Transverse colon (tissue), 4 donors: ENCODE data around the gene JARID2. TPM values are rescaled to one million over a fixed set of nuclear protein-coding genes. Genes with fewer than 3 reads are reported as not detected.

Experiments
- DNase-seq: peaks from one replicate; pipeline ENCODE4 v3.0.0-alpha.2; 2019
- H3K27ac ChIP-seq, 4 donors: fragments of 200-600 bp; sonication (generic); 2 replicates each; pipeline ENCODE4 v1.5.1; 2016 to 2018; ENCODE audit warnings: inconsistent platforms in 4 of 4
- H3K27me3 ChIP-seq: fragments of 200-600 bp; sonication (generic); 2 replicates; pipeline ENCODE4 v1.5.1; 2017; ENCODE audit warnings: inconsistent platforms
- H3K36me3 ChIP-seq, 4 donors: fragments of 200-600 bp; sonication (generic); 2 replicates each; pipeline ENCODE4 v1.5.1; 2017 to 2019; ENCODE audit warnings: inconsistent platforms in 4 of 4
- H3K4me1 ChIP-seq, 4 donors: fragments of 200-600 bp; sonication (generic); 2 replicates each; pipeline ENCODE4 v1.5.1; 2017 to 2020; ENCODE audit warnings: inconsistent platforms in 4 of 4
- H3K4me3 ChIP-seq, 4 donors: fragments of 200-600 bp; sonication (generic); 1 replicate in 1 of 4; 2 replicates in 3 of 4; pipeline versions ENCODE4 v1.5.1 to v1.6.1; 2017 to 2019; ENCODE audit warnings: inconsistent platforms in 4 of 4
- H3K9me3 ChIP-seq, 2 donors: fragments of 200-600 bp; sonication (generic); 2 replicates each; pipeline ENCODE4 v1.5.1; 2017 to 2019; ENCODE audit warnings: inconsistent platforms in 2 of 2
- EP300 ChIP-seq: sonication (generic); formaldehyde crosslinking; IDR thresholded peaks from one replicate; pipeline ENCODE4 v1.6.1; 2017; ENCODE audit warnings: antibody characterized with exemption, low read depth
- POLR2A ChIP-seq: fragments of 450-650 bp; IDR thresholded peaks from one replicate; pipeline ENCODE4 v1.6.1; 2016; ENCODE audit warnings: antibody characterized with exemption, mild to moderate bottlenecking, moderate library complexity
- POLR2AphosphoS5 ChIP-seq, 3 donors: sonication (generic); formaldehyde crosslinking; IDR thresholded peaks; one replicate each; pipeline ENCODE4 v1.6.1; 2016; ENCODE audit warnings: antibody characterized with exemption in 3 of 3
- WGBS, 2 donors: methylation state at CpG; one replicate each; pipeline ENCODE4 v1.1.5; 2018; ENCODE audit warnings: low coverage in 1 of 2; 5-methylcytosine and 5-hydroxymethylcytosine counted together
- in situ Hi-C, 4 donors: fragments of 200-750 bp; cut with MboI; loops; one replicate each; pipeline versions ENCODE4 v1.15.0 to v1.15.1; 2017; ENCODE audit warnings: low sequenced_read_pairs in 3 of 4, low pct_ligation_motif_present in 1 of 4, low pct_unique_long_range_greater_than_20kb in 1 of 4
- intact Hi-C: fragments of 100-400 bp; cut with DNase I; formaldehyde crosslinking; loops from one replicate; pipeline ENCODE4 v1.15.1; 2023; ENCODE audit warnings: low total_unique reads
- total RNA-seq, 4 donors: library from RNA; depleted of rRNA; stranded (reverse); fragments of >200 nt; gene quantifications; one replicate each; pipeline ENCODE4 v1.1.0, GENCODE V29; 2016
- TF ChIP-seq, protein P1 (sequence below), 5 experiments: fragments of 200-600 bp in 3 of 5; fragments of 450-650 bp in 2 of 5; sonication (generic) in 3 of 5; IDR thresholded peaks; 1 replicate in 2 of 5; 2 replicates in 3 of 5; pipeline ENCODE4 v1.5.1; 2016 to 2017; ENCODE audit warnings: antibody characterized with exemption in 5 of 5, inconsistent platforms in 3 of 5, mild to moderate bottlenecking in 2 of 5, moderate library complexity in 1 of 5

The JARID2 gene
- total RNA-seq, 4 donors from 2014 or later = 9.4 to 18.7 (median 10.9) TPM

DNA sequence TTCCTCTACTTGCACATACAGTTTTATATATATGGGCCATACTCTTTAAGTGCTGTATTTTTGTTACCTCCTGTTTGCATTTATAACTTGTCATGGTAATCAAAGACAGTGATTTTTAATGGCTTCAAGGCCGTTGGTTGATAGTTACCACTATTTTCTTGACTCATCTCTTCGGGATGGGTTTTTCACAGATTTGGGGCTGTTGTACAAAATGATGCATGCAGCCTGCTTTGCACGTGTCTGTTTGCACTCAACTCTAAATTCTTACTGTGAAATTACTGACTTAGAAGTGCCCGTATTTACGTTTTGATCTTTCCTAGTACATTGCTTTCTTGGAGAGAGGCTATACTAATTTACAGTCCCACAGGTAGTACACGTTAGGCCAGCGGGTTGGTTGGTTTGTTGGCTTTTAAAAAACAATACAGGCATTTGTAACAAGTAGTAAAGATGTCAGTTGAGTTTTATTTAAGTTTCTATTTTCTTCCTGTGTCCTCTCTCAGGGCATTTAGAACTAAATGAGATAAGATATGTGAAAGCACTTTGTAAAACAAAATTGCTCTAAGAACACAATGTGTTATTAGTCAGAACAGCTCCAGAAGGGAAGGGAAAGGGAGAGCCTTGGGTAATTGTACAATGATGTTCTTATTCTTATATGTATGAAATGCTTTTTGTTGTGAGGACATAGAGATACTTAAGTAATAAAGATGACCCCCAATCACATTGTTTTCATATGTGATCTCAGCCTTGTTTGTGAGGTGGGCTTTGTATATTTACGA lies 11.7 kb downstream of the JARID2 start:
- H3K4me3 ChIP-seq = no peak overlapping the region
- WGBS, 2 donors = 57 to 74% methylated on average over 8 of the region's 8 CpGs
- in situ Hi-C loops (loop anchor here in 1 of 4 donors (25.0 kb wide), 1 partner anchor 180 kb away; no protein-coding TSS in a partner anchor), intact Hi-C loops (no loop called here)
- H3K36me3 ChIP-seq = no peaks in the 10 kb centered on the region
- no peaks in the 10 kb centered on the region for H3K9me3 ChIP-seq
- H3K4me1 ChIP-seq = peaks cover 20 to 57% (median 37%) of the 10 kb centered on the region in 4 donors
- DNase-seq = no peak
- H3K27me3 ChIP-seq = no peaks in the 10 kb centered on the region
- TF ChIP-seq EP300 (no peak), POLR2A (no peak), POLR2AphosphoS5 (IDR thresholded peaks at IDR 0.05) (no peak)
- TF ChIP-seq, protein P1, sequence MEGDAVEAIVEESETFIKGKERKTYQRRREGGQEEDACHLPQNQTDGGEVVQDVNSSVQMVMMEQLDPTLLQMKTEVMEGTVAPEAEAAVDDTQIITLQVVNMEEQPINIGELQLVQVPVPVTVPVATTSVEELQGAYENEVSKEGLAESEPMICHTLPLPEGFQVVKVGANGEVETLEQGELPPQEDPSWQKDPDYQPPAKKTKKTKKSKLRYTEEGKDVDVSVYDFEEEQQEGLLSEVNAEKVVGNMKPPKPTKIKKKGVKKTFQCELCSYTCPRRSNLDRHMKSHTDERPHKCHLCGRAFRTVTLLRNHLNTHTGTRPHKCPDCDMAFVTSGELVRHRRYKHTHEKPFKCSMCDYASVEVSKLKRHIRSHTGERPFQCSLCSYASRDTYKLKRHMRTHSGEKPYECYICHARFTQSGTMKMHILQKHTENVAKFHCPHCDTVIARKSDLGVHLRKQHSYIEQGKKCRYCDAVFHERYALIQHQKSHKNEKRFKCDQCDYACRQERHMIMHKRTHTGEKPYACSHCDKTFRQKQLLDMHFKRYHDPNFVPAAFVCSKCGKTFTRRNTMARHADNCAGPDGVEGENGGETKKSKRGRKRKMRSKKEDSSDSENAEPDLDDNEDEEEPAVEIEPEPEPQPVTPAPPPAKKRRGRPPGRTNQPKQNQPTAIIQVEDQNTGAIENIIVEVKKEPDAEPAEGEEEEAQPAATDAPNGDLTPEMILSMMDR (IDR thresholded peaks at IDR 0.05) = no peak
- no peak overlapping the region for H3K27ac ChIP-seq

DNA sequence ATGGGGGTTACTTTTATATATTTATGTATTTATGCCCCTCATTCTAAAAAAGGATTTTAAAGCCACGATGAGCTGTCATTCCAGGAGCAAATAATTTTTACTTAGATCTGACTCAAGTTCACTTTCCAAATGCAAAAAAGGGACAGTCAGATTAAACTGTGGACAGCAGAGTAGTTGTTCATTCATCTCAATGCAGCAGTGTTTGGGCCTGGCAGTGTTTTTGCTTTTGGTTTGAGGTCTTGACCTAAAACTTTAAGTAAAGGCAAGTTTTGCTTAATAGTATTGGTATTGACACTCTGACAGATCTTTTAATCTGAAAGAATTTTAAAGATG lies 13.9 kb downstream of the JARID2 start:
- intact Hi-C loops (no loop called here), in situ Hi-C loops (loop anchor here in 1 of 4 donors (25.0 kb wide), 1 partner anchor 178 kb away; no protein-coding TSS in a partner anchor)
- Histone ChIP-seq H3K4me1 (peaks cover 22 to 58% (median 32%) of the 10 kb centered on the region in 4 donors), H3K9me3 (no peaks in the 10 kb centered on the region), H3K4me3 (no peak overlapping the region), H3K27ac (peak overlapping the region in 2 of 4 donors; percentile 1 to 8), H3K27me3 (no peaks in the 10 kb centered on the region), H3K36me3 (no peaks in the 10 kb centered on the region)
- no peak for TF ChIP-seq POLR2AphosphoS5 (IDR thresholded peaks at IDR 0.05)
- TF ChIP-seq, protein P1 (IDR thresholded peaks at IDR 0.05) = no peak
- 42% methylated on average over 1 of the region's 1 CpG; no CpG with 5 or more reads in 1 of the 2 donors for WGBS, 2 donors
- DNase-seq = no peak

DNA sequence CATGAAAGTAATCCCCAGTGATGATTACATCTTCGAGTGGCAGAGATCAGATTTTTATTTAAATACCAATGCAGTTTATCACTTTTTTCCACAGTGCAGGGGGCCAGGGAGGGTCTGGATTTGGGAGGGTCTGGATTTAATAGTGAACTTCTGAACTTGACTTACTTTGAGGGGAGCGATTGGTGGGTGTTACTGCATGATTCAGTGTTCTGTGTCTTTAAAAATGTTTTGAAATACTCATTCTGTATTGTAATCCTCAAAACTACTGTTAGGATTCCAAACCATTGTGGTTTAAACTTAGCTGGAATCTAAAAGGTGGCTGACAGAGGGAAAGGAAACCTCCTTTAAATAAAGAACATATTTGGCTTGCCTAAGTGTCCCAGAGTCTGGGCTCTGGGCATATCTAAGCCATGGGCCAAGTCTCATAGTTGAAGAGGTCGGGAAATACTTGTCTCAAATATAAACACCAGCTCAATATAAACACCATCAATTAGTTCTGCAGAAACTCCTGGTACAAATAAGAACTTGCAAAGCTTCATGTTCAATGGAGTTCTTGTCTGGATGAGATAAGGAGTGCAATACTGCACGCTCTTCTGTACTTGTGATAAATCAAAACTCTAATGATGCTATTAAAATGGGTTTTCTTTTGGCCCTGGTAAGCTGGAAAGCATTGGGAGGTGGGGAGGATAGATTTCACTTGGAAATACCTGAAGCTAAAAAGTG lies 14.4 kb downstream of the JARID2 start:
- no peaks in the 10 kb centered on the region for H3K27me3 ChIP-seq
- no peak overlapping the region for H3K4me3 ChIP-seq
- WGBS, 2 donors = 47 to 62% methylated on average over 4 of the region's 4 CpGs
- peak overlapping the region in 3 of 4 donors; percentile 1 to 8 (median 5) for H3K27ac ChIP-seq
- in situ Hi-C loops = loop anchor here in 1 of 4 donors (25.0 kb wide), 1 partner anchor 177 kb away; no protein-coding TSS in a partner anchor
- intact Hi-C loops = no loop called here
- TF ChIP-seq POLR2AphosphoS5 (IDR thresholded peaks at IDR 0.05) (no peak), POLR2A (no peak), EP300 (no peak)
- TF ChIP-seq, protein P1 (IDR thresholded peaks at IDR 0.05) = no peak
- no peak for DNase-seq
- H3K4me1 ChIP-seq = peaks cover 28 to 63% (median 37%) of the 10 kb centered on the region in 4 donors
- no peaks in the 10 kb centered on the region for H3K36me3 ChIP-seq
- H3K9me3 ChIP-seq = no peaks in the 10 kb centered on the region

DNA sequence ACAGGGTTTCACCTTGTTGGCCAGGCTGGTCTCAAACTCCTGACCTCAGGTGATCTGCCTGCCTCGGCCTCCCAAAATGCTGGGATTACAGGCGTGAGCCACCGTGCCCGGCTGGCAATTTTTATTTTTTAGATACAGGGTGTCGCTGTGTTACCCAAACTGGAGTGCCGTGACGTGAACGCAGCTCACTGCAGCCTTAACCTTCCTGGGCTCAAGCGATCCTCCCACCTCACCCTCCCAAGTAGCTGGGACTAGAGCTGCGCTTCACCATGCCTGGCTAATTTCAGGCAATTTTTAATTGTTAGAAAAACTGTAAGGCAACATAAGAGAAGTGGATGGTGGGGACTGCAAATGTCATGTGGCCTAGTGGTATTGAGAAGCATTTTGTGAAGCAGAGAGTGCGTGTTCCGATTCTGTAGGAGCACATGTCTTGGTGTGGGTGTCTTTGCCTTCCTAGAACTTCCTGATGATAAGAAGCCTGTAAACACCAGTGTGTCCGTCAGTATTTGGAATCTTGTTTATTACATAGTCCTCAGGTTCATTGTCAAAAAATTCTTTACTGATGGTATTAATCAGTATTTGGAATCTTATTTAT lies 18.0 kb downstream of the JARID2 start:
- H3K4me1 ChIP-seq = peaks cover 26 to 76% (median 50%) of the 10 kb centered on the region in 4 donors
- no peak overlapping the region for H3K4me3 ChIP-seq
- H3K27me3 ChIP-seq = no peaks in the 10 kb centered on the region
- TF ChIP-seq, protein P1 (IDR thresholded peaks at IDR 0.05) = no peak
- TF ChIP-seq EP300 (no peak), POLR2AphosphoS5 (IDR thresholded peaks at IDR 0.05) (no peak)
- H3K27ac ChIP-seq = no peak overlapping the region
- no peak for DNase-seq
- H3K36me3 ChIP-seq = no peaks in the 10 kb centered on the region
- WGBS, 2 donors = 50 to 95% methylated on average over 1 to 13 of the region's 13 CpGs
- H3K9me3 ChIP-seq = no peaks in the 10 kb centered on the region
- in situ Hi-C loops = loop anchor here in 1 of 4 donors (25.0 kb wide), 1 partner anchor 173 kb away; no protein-coding TSS in a partner anchor
- intact Hi-C loops = no loop called here
